GM19468 (cell line): ENCODE measurements around the gene MYO1B.

Experiments used
- ATAC-seq: cut with Tn5 transposase; IDR thresholded peaks from one replicate; pipeline ENCODE4 v1.9.1; 2021; ENCODE audit warnings: mild to moderate bottlenecking, moderate library complexity, moderate number of reproducible peaks; ENCODE audit not compliant: unreplicated experiment; ENCODE audit errors: extremely low read depth

MYO1B gene

GRCh38 chr2:191292869-191293268 lies 47.7 kb downstream of the MYO1B start:
- ATAC-seq, result no peak

DNA sequence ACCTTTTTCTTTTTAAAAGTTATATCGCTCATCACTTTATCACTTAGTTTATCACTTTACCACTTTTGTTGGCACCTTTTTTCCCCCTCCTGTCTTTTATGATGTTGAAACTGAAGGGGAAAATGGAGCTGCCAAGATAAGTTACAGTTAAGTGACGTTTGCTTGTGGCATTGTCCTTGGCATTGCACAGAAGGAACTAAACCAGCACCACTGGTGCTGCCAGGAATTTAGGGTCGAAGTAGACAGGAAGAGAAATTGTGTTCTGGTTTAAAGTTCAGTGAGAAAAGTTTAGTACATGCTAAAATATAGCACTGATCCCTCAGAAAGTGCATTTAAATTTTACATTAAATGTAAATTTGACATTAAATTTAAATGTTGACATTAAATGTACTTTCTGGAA lies 49.9 kb downstream of the MYO1B start:
- ATAC-seq, result no peak

DNA sequence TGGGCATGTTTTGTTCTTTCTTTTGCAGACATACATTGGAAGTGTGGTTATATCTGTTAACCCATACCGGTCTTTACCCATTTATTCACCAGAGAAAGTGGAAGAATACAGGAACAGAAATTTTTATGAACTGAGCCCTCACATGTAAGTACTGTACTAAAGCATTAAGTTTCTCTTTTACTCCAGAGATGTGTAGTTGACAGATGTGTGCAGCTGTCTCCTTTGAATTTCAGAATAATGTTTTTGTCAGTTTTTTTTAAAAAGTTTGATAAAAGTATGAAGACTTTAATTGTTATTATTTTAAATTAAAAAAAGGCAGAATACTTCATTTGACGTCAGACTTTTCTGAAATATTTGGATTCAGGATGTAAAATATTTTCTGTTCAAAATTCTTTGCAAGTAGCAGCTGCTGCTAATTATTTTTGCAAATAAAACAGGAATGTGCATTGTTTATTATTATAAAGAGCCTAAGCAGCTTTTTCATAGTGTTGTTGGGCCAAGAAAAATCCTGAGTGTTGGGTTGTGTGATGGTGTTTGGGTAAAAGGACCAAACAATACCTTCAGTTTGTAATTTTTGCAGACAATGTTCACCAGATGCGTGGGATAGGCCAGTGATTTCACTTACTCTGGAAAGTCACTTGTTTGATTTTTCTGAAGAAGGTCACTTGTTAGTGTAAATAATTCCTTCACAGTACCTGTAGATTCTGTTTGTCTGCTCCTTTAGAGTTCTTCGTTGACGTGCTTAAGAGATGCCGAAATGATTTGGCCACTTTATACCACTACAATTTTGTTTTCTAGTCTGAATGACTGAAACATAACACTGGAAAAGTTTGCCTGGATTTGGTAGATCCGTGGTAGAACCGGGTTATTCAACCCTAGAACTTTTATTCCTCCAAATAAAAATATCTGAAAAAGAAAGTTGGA lies 51.1 kb downstream of the MYO1B start:
- no peak for ATAC-seq

DNA sequence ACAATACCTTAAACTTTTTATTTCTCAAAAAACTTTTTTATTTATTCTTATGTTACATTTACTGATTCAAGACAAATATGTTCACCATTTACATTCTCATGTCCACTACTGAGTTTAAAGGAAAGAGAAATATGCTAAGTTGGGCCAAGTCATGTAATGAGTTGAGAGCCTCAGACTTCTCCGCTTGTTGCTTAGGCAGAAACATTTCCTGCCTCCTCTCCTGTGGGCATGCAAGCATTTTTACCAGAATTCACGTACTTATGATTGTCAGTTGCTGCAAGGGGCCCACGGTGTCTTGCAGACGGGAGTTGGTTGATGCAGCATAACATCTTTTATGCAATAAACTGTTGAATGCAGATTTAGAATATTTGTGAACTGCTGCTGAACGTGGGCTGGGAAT lies 51.8 kb downstream of the MYO1B start:
- ATAC-seq, result no peak

GRCh38 chr2:191298306-191298705 lies 53.1 kb downstream of the MYO1B start:
- ATAC-seq, result no peak

DNA sequence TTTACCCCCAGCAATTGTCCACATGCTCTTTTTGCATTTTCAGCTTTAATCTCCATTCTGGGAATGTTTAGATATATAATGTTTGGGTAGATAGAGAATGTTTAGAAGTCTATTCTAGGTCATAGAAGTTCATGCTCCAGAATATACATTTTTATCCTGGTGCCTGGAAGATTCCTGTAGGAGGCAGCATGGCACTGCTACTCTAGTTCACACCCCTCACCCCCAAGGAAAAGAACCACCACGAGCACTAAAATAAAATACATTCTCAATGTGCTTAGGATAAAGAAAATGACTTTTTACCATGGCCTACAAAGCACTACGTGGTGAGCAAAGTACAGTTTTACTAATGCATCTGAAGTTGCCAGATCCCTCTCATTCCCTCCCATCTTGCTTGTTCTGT lies 53.8 kb downstream of the MYO1B start:
- ATAC-seq, result no peak

GRCh38 chr2:191299866-191300265 lies 54.7 kb downstream of the MYO1B start:
- no peak for ATAC-seq

- ATAC-seq, result no peak
These were observed 56.8 kb downstream of the MYO1B start for GRCh38 chr2:191301971-191302370.

- ATAC-seq, result no peak
These were observed 57.4 kb downstream of the MYO1B start for GRCh38 chr2:191302459-191303139.

DNA sequence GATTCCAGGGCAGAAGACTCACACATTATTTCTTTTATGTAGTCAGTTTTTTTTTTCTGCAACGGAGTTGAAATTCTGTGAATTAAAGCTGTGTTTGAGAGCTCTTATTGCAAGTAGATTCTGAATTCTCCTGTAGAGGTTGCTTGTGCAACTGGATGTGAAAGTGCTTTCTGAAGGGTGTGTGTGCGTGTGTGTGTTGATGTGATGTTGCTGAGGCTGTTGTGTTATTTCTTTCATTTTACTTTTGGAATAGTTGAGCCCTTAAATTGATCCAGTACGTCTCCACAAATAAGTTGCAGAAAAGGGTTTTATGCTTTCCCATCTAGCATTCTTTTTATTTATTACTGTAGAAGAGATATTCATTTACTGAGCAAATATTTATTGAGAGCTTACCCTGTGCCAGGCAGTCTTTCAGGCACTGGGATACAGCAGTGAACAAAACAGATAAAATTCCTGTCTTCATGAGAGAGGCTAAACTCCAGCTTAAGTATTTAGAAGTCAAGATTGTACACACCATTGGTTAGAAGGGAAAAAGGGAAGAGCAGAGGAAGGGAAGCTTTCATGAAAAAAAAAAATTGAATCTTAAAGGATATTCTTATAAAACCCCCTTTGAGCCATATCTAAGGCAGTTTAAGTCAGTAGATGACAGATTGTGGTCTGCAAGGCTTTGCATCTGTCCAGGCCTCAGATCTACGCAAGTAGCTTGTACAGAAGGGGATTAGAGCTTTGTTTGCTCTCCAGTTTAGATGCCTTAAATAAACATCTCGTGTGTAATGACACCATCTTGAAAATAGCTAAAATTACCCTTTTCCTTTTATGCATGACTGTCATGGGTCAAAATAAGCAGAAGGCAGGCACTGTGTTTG lies 58.2 kb downstream of the MYO1B start:
- no peak for ATAC-seq

GRCh38 chr2:191304939-191305875 lies 60.0 kb downstream of the MYO1B start:
- ATAC-seq, result no peak

- ATAC-seq, result no peak
These were observed 62.8 kb downstream of the MYO1B start for GRCh38 chr2:191308026-191308425.

DNA sequence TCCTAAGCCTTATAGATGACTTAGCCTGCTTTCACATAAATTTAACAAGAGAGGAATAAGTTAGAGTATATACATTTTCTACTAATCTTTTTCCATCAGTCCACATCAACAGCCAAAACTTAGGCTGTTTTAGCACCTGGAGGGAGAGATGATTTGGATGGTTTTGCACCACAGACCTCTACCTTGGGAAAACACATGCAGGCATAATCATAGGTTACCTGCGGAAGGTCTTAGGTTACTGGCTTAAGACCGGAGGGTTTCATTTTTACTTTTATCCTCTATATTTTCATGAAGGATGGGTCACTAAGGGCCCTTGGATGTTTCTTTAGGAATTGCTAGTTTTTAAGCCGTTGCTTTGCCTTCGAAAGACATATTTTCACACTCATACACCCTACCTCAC lies 66.0 kb downstream of the MYO1B start:
- ATAC-seq, result no peak

- no peak for ATAC-seq
These were observed 66.4 kb downstream of the MYO1B start for GRCh38 chr2:191311627-191312026.

GRCh38 chr2:191312163-191312562 lies 67.0 kb downstream of the MYO1B start:
- no peak for ATAC-seq

- ATAC-seq, result no peak
These were observed 67.5 kb downstream of the MYO1B start for GRCh38 chr2:191312662-191313061.

DNA sequence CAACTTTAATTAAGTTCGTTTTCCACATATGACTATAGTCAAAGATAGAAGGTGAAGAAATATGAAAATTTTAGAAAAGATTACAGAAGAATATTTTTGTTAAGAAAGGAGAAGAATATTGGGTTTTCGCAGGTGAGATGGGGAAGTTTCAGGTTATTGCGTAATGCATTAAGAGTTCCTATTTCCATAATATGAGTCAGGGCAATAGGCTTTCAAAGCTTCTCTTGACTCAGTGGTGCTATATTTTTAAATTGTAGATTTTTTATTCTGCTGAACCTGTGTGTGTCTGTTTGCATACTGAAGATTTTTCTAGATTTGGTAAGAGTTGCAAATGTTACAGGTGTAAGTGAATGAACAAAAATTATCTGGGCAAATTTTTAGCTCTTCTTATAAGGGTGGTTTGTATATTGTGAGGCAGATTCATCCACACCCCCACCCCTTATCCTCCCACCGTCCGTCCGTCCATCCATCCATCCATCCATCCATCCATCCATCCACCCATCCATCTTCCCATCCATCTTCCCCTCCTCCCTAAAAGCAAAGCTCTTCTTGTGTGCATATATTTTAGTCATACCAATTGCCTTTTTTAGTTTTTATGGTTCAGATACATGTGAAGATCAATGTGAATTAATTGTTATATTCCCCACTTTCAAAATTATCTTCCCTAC lies 69.6 kb downstream of the MYO1B start:
- ATAC-seq, result no peak

GRCh38 chr2:191315365-191315752 lies 70.2 kb downstream of the MYO1B start:
- no peak for ATAC-seq
